Colonic mucosa (tissue), 4 donors: ENCODE data around the gene PACS1. TPM values are rescaled to one million over a fixed set of nuclear protein-coding genes. Genes with fewer than 3 reads are reported as not detected.

Experiments
- DNase-seq: peaks from one replicate; pipeline ENCODE4 v3.0.0-alpha.2; 2020
- H3K27ac ChIP-seq: fragments of 200-600 bp; one replicate; pipeline ENCODE4 v1.8.0; 2021
- H3K27me3 ChIP-seq: fragments of 200-600 bp; one replicate; pipeline ENCODE4 v1.8.0; 2021
- H3K36me3 ChIP-seq: fragments of 200-600 bp; one replicate; pipeline ENCODE4 v1.8.0; 2021
- H3K4me1 ChIP-seq: fragments of 200-600 bp; one replicate; pipeline ENCODE4 v1.8.0; 2021; ENCODE audit warnings: mild to moderate bottlenecking
- H3K4me3 ChIP-seq: fragments of 200-600 bp; one replicate; pipeline ENCODE4 v1.8.0; 2021
- H3K9ac ChIP-seq, 2 donors: one replicate each; pipeline ENCODE4 v1.7.0; 2013; ENCODE audit warnings: control low read depth in 2 of 2, low read depth in 2 of 2, low read length in 2 of 2
- H3K9me3 ChIP-seq: fragments of 200-600 bp; one replicate; pipeline ENCODE4 v1.8.0; 2021
- CTCF ChIP-seq: fragments of 200-600 bp; IDR thresholded peaks from one replicate; pipeline ENCODE4 v1.8.0; 2022; ENCODE audit warnings: antibody characterized with exemption, mild to moderate bottlenecking
- intact Hi-C: fragments of 100-400 bp; cut with DNase I; formaldehyde crosslinking; loops from one replicate; pipeline ENCODE4 v1.14.1; 2022
- total RNA-seq, 2 donors: library from RNA; stranded (reverse); fragmentation: NEBNext Ultra II Directional in 1 of 2; extraction: Animal tissue kit (Norgen Biotek cat#: 25700) in 1 of 2; gene quantifications; one replicate each; pipeline ENCODE4 v1.2.1, GENCODE V29; 2021
- donor health status: healthy.
- donor health status: DM: no; HTN: no; CAD: no.
- donor health status: DM: no; HTN: no; CAD: no.

The PACS1 gene
- total RNA-seq, 2 donors from 2014 or later: 10.1 to 20.9 TPM

GRCh38 chr11:66279092-66279734, 209.1 kb downstream of the PACS1 start:
- Histone ChIP-seq H3K4me1 (no peaks in the 10 kb centered on the region), H3K27me3 (no peaks in the 10 kb centered on the region), H3K27ac (no peak overlapping the region), H3K9me3 (no peaks in the 10 kb centered on the region), H3K9ac (no peak overlapping the region), H3K4me3 (no peak overlapping the region), H3K36me3 (peaks cover 1% of the 10 kb centered on the region)
- no peak for TF ChIP-seq CTCF
- intact Hi-C loops: no loop called here
- no peak for DNase-seq

- H3K4me3 ChIP-seq: no peak overlapping the region
- no peaks in the 10 kb centered on the region for H3K27me3 ChIP-seq
- DNase-seq: no peak
- H3K9ac ChIP-seq: no peak overlapping the region
- no peak overlapping the region for H3K27ac ChIP-seq
- H3K36me3 ChIP-seq: no peaks in the 10 kb centered on the region
- no peaks in the 10 kb centered on the region for H3K4me1 ChIP-seq
- no peaks in the 10 kb centered on the region for H3K9me3 ChIP-seq
- intact Hi-C loops: no loop called here
- no peak for TF ChIP-seq CTCF
Measured at GRCh38 chr11:66280428-66280827, 210.4 kb downstream of the PACS1 start.

GRCh38 chr11:66281001-66281400, 210.9 kb downstream of the PACS1 start:
- intact Hi-C loops: no loop called here
- no peak overlapping the region for H3K4me3 ChIP-seq
- no peaks in the 10 kb centered on the region for H3K36me3 ChIP-seq
- H3K27ac ChIP-seq: no peak overlapping the region
- no peaks in the 10 kb centered on the region for H3K9me3 ChIP-seq
- H3K27me3 ChIP-seq: no peaks in the 10 kb centered on the region
- no peak overlapping the region for H3K9ac ChIP-seq
- TF ChIP-seq CTCF: no peak
- H3K4me1 ChIP-seq: no peaks in the 10 kb centered on the region
- no peak for DNase-seq

- intact Hi-C loops: loop anchor here (2.0 kb wide), 1 partner anchor 59 kb away; no protein-coding TSS in a partner anchor
Measured at GRCh38 chr11:66281776-66282467, 211.8 kb downstream of the PACS1 start.

More at GRCh38 chr11:66281776-66282467, 211.8 kb downstream of the PACS1 start:
- H3K4me1 ChIP-seq: no peaks in the 10 kb centered on the region
- H3K9me3 ChIP-seq: no peaks in the 10 kb centered on the region
- H3K27me3 ChIP-seq: no peaks in the 10 kb centered on the region
- H3K4me3 ChIP-seq: no peak overlapping the region
- TF ChIP-seq CTCF: no peak
- no peak for DNase-seq
- H3K9ac ChIP-seq: no peak overlapping the region
- H3K36me3 ChIP-seq: no peaks in the 10 kb centered on the region
- no peak overlapping the region for H3K27ac ChIP-seq
